CD14-positive monocyte (primary cell): ENCODE measurements around the gene BRAF. TPM values are rescaled to one million over a fixed set of nuclear protein-coding genes. Genes with fewer than 3 reads are reported as not detected.

ENCODE experiments used
- DNase-seq, 3 donors: peaks; one replicate each; pipeline ENCODE4 v3.0.0-alpha.2; 2011 to 2022
- H2AFZ ChIP-seq: 2 replicates; pipeline ENCODE4 v1.6.0; 2012; ENCODE audit warnings: mild to moderate bottlenecking, low read depth, low read length, inconsistent platforms; ENCODE audit not compliant: insufficient read depth, poor library complexity, severe bottlenecking
- H3K27ac ChIP-seq, 2 donors: 1 replicate in 1 of 2; 2 replicates in 1 of 2; pipeline ENCODE4 v1.5.1; 2012 to 2013; ENCODE audit warnings: low read length in 2 of 2, control low read depth in 1 of 2, inconsistent platforms in 1 of 2, low read depth in 1 of 2, mild to moderate bottlenecking in 1 of 2
- H3K27me3 ChIP-seq, 2 donors: one replicate each; pipeline versions ENCODE4 v1.6.0 to v1.6.1; 2011 to 2013; ENCODE audit warnings: low read length in 2 of 2; ENCODE audit not compliant: control insufficient read depth in 2 of 2, insufficient read depth in 2 of 2
- H3K36me3 ChIP-seq, 2 donors: replicated peaks in 1 of 2; 1 replicate in 1 of 2; 2 replicates in 1 of 2; pipeline versions ENCODE4 v1.5.1 to v1.6.1; 2012 to 2013; ENCODE audit warnings: low read length in 2 of 2, control low read depth in 1 of 2, inconsistent platforms in 1 of 2, mild to moderate bottlenecking in 1 of 2; ENCODE audit not compliant: insufficient read depth in 2 of 2, control insufficient read depth in 1 of 2
- H3K4me1 ChIP-seq, 2 donors: 1 replicate in 1 of 2; 2 replicates in 1 of 2; pipeline versions ENCODE4 v1.5.1 to v1.6.1; 2012 to 2013; ENCODE audit warnings: low read length in 2 of 2, control low read depth in 1 of 2, inconsistent platforms in 1 of 2, mild to moderate bottlenecking in 1 of 2, moderate library complexity in 1 of 2; ENCODE audit not compliant: insufficient read depth in 2 of 2, control insufficient read depth in 1 of 2
- H3K4me2 ChIP-seq: replicated peaks from 2 replicates; pipeline ENCODE3; 2012; ENCODE audit warnings: low read length, moderate library complexity, mild to moderate bottlenecking; ENCODE audit not compliant: poor library complexity, severe bottlenecking; ENCODE audit errors: extremely low read depth
- H3K4me3 ChIP-seq, 3 experiments: fragments of 200-600 bp in 1 of 3; sonication (generic) in 1 of 3; replicated peaks in 1 of 3; 1 replicate in 2 of 3; 2 replicates in 1 of 3; pipeline ENCODE4 v1.5.1; 2011 to 2013; ENCODE audit warnings: low read length in 3 of 3, mild to moderate bottlenecking in 3 of 3, control low read depth in 2 of 3, low read depth in 2 of 3, inconsistent platforms in 1 of 3, moderate library complexity in 1 of 3
- H3K79me2 ChIP-seq: 2 replicates; pipeline ENCODE4 v1.6.0; 2012; ENCODE audit warnings: mild to moderate bottlenecking, control low read depth, inconsistent platforms, low read length, moderate library complexity; ENCODE audit not compliant: insufficient read depth
- H3K9ac ChIP-seq: 2 replicates; pipeline ENCODE4 v1.6.0; 2017; ENCODE audit warnings: low read length, mild to moderate bottlenecking; ENCODE audit not compliant: insufficient read depth, poor library complexity, severe bottlenecking
- H3K9me3 ChIP-seq, 2 donors: replicated peaks in 1 of 2; 1 replicate in 1 of 2; 2 replicates in 1 of 2; pipeline versions ENCODE4 v1.5.1 to v1.6.1; 2012 to 2013; ENCODE audit warnings: low read length in 2 of 2, control low read depth in 1 of 2; ENCODE audit not compliant: control insufficient read depth in 1 of 2, insufficient read depth in 1 of 2
- H4K20me1 ChIP-seq: 2 replicates; pipeline ENCODE4 v1.6.0; 2012; ENCODE audit warnings: mild to moderate bottlenecking, low read length, control low read depth, moderate library complexity; ENCODE audit not compliant: insufficient read depth
- H3K27ac Mint-ChIP-seq, 7 donors: one replicate each; pipeline ENCODE4 v1.8.0; 2020; ENCODE audit warnings: mild to moderate bottlenecking in 7 of 7, mixed read lengths in 7 of 7, moderate library complexity in 6 of 7, inconsistent platforms in 2 of 7
- H3K27me3 Mint-ChIP-seq, 3 donors: one replicate each; pipeline ENCODE4 v1.8.0; 2021 to 2022; ENCODE audit warnings: low read depth in 3 of 3, mild to moderate bottlenecking in 3 of 3, mixed read lengths in 3 of 3, moderate library complexity in 3 of 3, inconsistent platforms in 1 of 3
- H3K36me3 Mint-ChIP-seq, 2 donors: one replicate each; pipeline ENCODE4 v1.8.0; 2020; ENCODE audit warnings: mixed read lengths in 2 of 2, inconsistent platforms in 1 of 2, mild to moderate bottlenecking in 1 of 2
- H3K4me1 Mint-ChIP-seq: one replicate; pipeline ENCODE4 v1.8.0; 2020; ENCODE audit warnings: mild to moderate bottlenecking, mixed read lengths
- H3K4me3 Mint-ChIP-seq, 2 donors: one replicate each; pipeline ENCODE4 v1.8.0; 2020; ENCODE audit warnings: mild to moderate bottlenecking in 2 of 2, mixed read lengths in 2 of 2, moderate library complexity in 1 of 2
- H3K9me3 Mint-ChIP-seq, 7 donors: one replicate each; pipeline ENCODE4 v1.8.0; 2020 to 2022; ENCODE audit warnings: mixed read lengths in 7 of 7, mild to moderate bottlenecking in 6 of 7, moderate library complexity in 6 of 7, inconsistent platforms in 2 of 7
- WGBS: methylation state at CpG from one replicate; pipeline ENCODE4 v1.1.5; 2013; ENCODE audit warnings: missing lambda C conversion rate; ENCODE audit not compliant: insufficient coverage; 5-methylcytosine and 5-hydroxymethylcytosine counted together
- intact Hi-C, 2 donors: fragments of 100-400 bp; cut with micrococcal nuclease; formaldehyde crosslinking; loops; one replicate each; pipeline versions ENCODE4 v1.15.0 to v1.15.1; 2023
- polyA plus RNA-seq, 3 donors: library from polyadenylated mRNA; depleted of rRNA in 1 of 3; unstranded in 2 of 3; stranded (reverse) in 1 of 3; fragments of 300-500 nt in 2 of 3; fragments of >200 nt in 1 of 3; fragmentation: Illumina TruSeq in 2 of 3; gene quantifications; 1 replicate in 2 of 3; 2 replicates in 1 of 3; pipeline ENCODE4 v1.2.3, GENCODE V29; 2012 to 2021
- TF ChIP-seq, protein P1 (sequence below): fragments of 200-600 bp; IDR thresholded peaks from one replicate; pipeline ENCODE4 v1.8.0; 2022; ENCODE audit warnings: antibody characterized with exemption, mild to moderate bottlenecking

BRAF gene
- polyA plus RNA-seq, 3 donors: 3.8 to 10.0 (median 5.6) TPM

DNA sequence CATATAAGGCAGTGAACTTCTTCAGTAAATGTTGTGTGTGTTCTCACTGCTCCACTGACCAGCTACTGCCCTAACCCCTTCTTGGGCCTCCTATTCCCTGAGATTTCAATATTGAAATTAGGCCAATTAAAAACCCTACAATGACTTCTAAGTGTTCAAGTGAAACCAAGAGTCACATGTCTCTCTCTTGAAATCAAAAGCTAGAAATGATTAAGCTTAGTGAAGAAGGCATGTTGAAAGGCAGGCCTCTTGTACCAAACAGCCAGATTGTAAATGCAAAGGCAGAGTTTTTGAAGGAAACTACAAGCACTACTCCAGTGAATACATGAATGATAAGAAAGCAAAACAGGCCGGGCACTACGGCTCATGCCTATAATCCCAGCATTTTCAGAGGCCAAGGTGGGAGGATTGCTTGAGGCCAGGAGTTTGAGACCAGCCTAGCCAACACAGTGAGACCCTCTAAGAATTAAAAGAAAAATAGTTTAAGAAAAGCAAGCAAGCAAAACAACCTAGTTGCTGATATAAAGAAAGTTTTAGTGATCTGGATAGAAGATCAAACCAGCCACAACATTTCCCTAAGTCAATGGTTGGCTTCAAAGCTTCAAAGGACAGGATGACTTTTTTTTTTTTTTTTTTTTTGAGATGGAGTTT, 22.3 kb downstream of the BRAF start:
- Histone ChIP-seq H3K4me2 (no peak overlapping the region), H2AFZ (no peak overlapping the region), H3K9ac (no peak overlapping the region), H3K4me1 (peaks cover 0 to 13% of the 10 kb centered on the region in 2 donors), H3K27me3 (no peaks in the 10 kb centered on the region), H3K36me3 (no peaks in the 10 kb centered on the region), H4K20me1 (peaks cover 62% of the 10 kb centered on the region), H3K4me3 (no peak overlapping the region), H3K9me3 (no peaks in the 10 kb centered on the region), H3K27ac (no peak overlapping the region), H3K79me2 (peaks cover 73% of the 10 kb centered on the region)
- whole genome bisulfite sequencing: 100% methylated on average over 1 of the region's 2 CpGs
- H3K36me3 Mint-ChIP-seq: peaks cover 1 to 8% of the 10 kb centered on the region in 2 donors
- TF ChIP-seq, protein P1, sequence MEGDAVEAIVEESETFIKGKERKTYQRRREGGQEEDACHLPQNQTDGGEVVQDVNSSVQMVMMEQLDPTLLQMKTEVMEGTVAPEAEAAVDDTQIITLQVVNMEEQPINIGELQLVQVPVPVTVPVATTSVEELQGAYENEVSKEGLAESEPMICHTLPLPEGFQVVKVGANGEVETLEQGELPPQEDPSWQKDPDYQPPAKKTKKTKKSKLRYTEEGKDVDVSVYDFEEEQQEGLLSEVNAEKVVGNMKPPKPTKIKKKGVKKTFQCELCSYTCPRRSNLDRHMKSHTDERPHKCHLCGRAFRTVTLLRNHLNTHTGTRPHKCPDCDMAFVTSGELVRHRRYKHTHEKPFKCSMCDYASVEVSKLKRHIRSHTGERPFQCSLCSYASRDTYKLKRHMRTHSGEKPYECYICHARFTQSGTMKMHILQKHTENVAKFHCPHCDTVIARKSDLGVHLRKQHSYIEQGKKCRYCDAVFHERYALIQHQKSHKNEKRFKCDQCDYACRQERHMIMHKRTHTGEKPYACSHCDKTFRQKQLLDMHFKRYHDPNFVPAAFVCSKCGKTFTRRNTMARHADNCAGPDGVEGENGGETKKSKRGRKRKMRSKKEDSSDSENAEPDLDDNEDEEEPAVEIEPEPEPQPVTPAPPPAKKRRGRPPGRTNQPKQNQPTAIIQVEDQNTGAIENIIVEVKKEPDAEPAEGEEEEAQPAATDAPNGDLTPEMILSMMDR: no peak
- peaks cover 0 to 4% (median 1%) of the 10 kb centered on the region in 7 donors for H3K9me3 Mint-ChIP-seq
- H3K4me1 Mint-ChIP-seq: peaks cover 15% of the 10 kb centered on the region
- H3K27ac Mint-ChIP-seq: no peak overlapping the region
- H3K4me3 Mint-ChIP-seq: no peak overlapping the region
- intact Hi-C loops: no loop called here
- no peak for DNase-seq
- H3K27me3 Mint-ChIP-seq: peaks cover 0 to 1% (median 0%) of the 10 kb centered on the region in 3 donors

DNA sequence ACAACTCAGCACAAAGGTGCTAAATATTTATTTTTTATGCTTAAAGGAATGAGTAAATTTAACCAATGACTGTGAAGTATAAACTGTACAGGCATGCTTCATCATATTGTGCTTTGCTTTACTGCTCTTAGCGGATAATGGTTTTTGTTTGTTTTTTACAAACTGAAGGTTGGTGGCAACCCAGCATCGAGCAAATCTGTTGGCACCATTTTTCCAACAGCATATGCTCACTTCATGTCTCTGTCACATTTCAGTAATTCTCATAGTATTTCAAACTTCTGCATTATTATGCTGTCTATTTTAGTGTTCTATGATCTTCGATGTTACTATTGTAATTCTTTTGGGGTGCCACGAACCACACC, 22.8 kb downstream of the BRAF start:
- peaks cover 0 to 3% (median 0%) of the 10 kb centered on the region in 7 donors for H3K9me3 Mint-ChIP-seq
- no peaks in the 10 kb centered on the region for H3K27me3 ChIP-seq
- no peaks in the 10 kb centered on the region for H3K36me3 ChIP-seq
- no peak overlapping the region for H3K27ac Mint-ChIP-seq
- H3K79me2 ChIP-seq: peaks cover 75% of the 10 kb centered on the region
- DNase-seq: no peak
- H3K27ac ChIP-seq: no peak overlapping the region
- no peak overlapping the region for H3K9ac ChIP-seq
- peaks cover 15% of the 10 kb centered on the region for H3K4me1 Mint-ChIP-seq
- no peak overlapping the region for H3K4me3 ChIP-seq
- H3K4me3 Mint-ChIP-seq: no peak overlapping the region
- no peaks in the 10 kb centered on the region for H3K9me3 ChIP-seq
- intact Hi-C loops: no loop called here
- peaks cover 0 to 13% of the 10 kb centered on the region in 2 donors for H3K4me1 ChIP-seq
- H3K36me3 Mint-ChIP-seq: peaks cover 1 to 8% of the 10 kb centered on the region in 2 donors
- WGBS: no CpG with 5 or more reads among the region's 4 CpGs
- no peak overlapping the region for H2AFZ ChIP-seq
- peaks cover 64% of the 10 kb centered on the region for H4K20me1 ChIP-seq
- H3K4me2 ChIP-seq: no peak overlapping the region
- peaks cover 0 to 1% (median 0%) of the 10 kb centered on the region in 3 donors for H3K27me3 Mint-ChIP-seq
- TF ChIP-seq, protein P1: no peak
